Measurements from ENCODE around the gene NDUFA12.

Gene NDUFA12

GRCh38 chr12:94990222-94990621 lies 13.3 kb downstream of the NDUFA12 start:
- no peak for TF ChIP-seq GATA2 (IDR thresholded peaks at IDR 0.05; ENCODE audit: low read depth, low read length)
- TF ChIP-seq GATA3 (IDR thresholded peaks at IDR 0.05; ENCODE audit: low read depth, low read length), result no peak

GRCh38 chr12:94988471-94988870 lies 15.0 kb downstream of the NDUFA12 start:
- no peak for TF ChIP-seq GATA3 (IDR thresholded peaks at IDR 0.05; ENCODE audit: low read depth, low read length)
- no peak for TF ChIP-seq GATA2 (IDR thresholded peaks at IDR 0.05; ENCODE audit: low read depth, low read length)

- TF ChIP-seq GATA2 (IDR thresholded peaks at IDR 0.05; ENCODE audit: low read depth, low read length) (no peak), GATA3 (IDR thresholded peaks at IDR 0.05; ENCODE audit: low read depth, low read length) (no peak)
Observed at GRCh38 chr12:94987801-94988200, 15.7 kb downstream of the NDUFA12 start.

- no peak for TF ChIP-seq GATA2 (IDR thresholded peaks at IDR 0.05; ENCODE audit: low read depth, low read length)
Observed at GRCh38 chr12:94987076-94987669, 16.3 kb downstream of the NDUFA12 start.

- TF ChIP-seq GATA2 (IDR thresholded peaks at IDR 0.05; ENCODE audit: low read depth, low read length) (no peak), GATA3 (IDR thresholded peaks at IDR 0.05; ENCODE audit: low read depth, low read length) (no peak)
Observed at GRCh38 chr12:94983321-94983720, 20.2 kb downstream of the NDUFA12 start.

- TF ChIP-seq GATA3 (IDR thresholded peaks at IDR 0.05; ENCODE audit: low read depth, low read length) (no peak), GATA2 (IDR thresholded peaks at IDR 0.05; ENCODE audit: low read depth, low read length) (no peak)
Observed at GRCh38 chr12:94982456-94982855, 21.0 kb downstream of the NDUFA12 start.

GRCh38 chr12:94980577-94980976 lies 22.9 kb downstream of the NDUFA12 start:
- no peak for TF ChIP-seq GATA2 (IDR thresholded peaks at IDR 0.05; ENCODE audit: low read depth, low read length)
- TF ChIP-seq GATA3 (IDR thresholded peaks at IDR 0.05; ENCODE audit: low read depth, low read length), result no peak

GRCh38 chr12:94979941-94980340 lies 23.6 kb downstream of the NDUFA12 start:
- TF ChIP-seq GATA2 (IDR thresholded peaks at IDR 0.05; ENCODE audit: low read depth, low read length), result no peak
- no peak for TF ChIP-seq GATA3 (IDR thresholded peaks at IDR 0.05; ENCODE audit: low read depth, low read length)

- TF ChIP-seq GATA2 (IDR thresholded peaks at IDR 0.05; ENCODE audit: low read depth, low read length), result no peak
- no peak for TF ChIP-seq GATA3 (IDR thresholded peaks at IDR 0.05; ENCODE audit: low read depth, low read length)
Observed at GRCh38 chr12:94977766-94978468, 25.6 kb downstream of the NDUFA12 start.

GRCh38 chr12:94973221-94973620 lies 30.3 kb downstream of the NDUFA12 start:
- TF ChIP-seq GATA2 (IDR thresholded peaks at IDR 0.05; ENCODE audit: low read depth, low read length), result no peak
- TF ChIP-seq GATA3 (IDR thresholded peaks at IDR 0.05; ENCODE audit: low read depth, low read length), result no peak

- no peak for TF ChIP-seq GATA2 (IDR thresholded peaks at IDR 0.05; ENCODE audit: low read depth, low read length)
- TF ChIP-seq GATA3 (IDR thresholded peaks at IDR 0.05; ENCODE audit: low read depth, low read length), result no peak
Observed at GRCh38 chr12:94972795-94973194, 30.7 kb downstream of the NDUFA12 start.

- no peak for TF ChIP-seq GATA3 (IDR thresholded peaks at IDR 0.05; ENCODE audit: low read depth, low read length)
- no peak for TF ChIP-seq GATA2 (IDR thresholded peaks at IDR 0.05; ENCODE audit: low read depth, low read length)
Observed at GRCh38 chr12:94971923-94972322, 31.6 kb downstream of the NDUFA12 start.

- TF ChIP-seq GATA2 (IDR thresholded peaks at IDR 0.05; ENCODE audit: low read depth, low read length) (no peak), GATA3 (IDR thresholded peaks at IDR 0.05; ENCODE audit: low read depth, low read length) (no peak)
Observed at GRCh38 chr12:94970560-94970959, 32.9 kb downstream of the NDUFA12 start.

- TF ChIP-seq GATA3 (IDR thresholded peaks at IDR 0.05; ENCODE audit: low read depth, low read length) (no peak), GATA2 (IDR thresholded peaks at IDR 0.05; ENCODE audit: low read depth, low read length) (no peak)
Observed at GRCh38 chr12:94969424-94969823, 34.1 kb downstream of the NDUFA12 start.

GRCh38 chr12:94965982-94966630 lies 37.4 kb downstream of the NDUFA12 start:
- no peak for TF ChIP-seq GATA3 (IDR thresholded peaks at IDR 0.05; ENCODE audit: low read depth, low read length)
- TF ChIP-seq GATA2 (IDR thresholded peaks at IDR 0.05; ENCODE audit: low read depth, low read length), result no peak
